NCI-H146 treated with DMSO at 0.1 percent for 48 hours (cell line): ENCODE results near the gene TMEM161A.
"Not testable (repeated sequence)": the region's sequence is repeated elsewhere in the genome, so short reads cannot be mapped to it uniquely, and the experiment has no call there.

Source experiments
- DNase-seq: peaks from one replicate; lab custom pipeline; 2025; ENCODE audit not compliant: unreplicated experiment; lab: John Stamatoyannopoulos, UW

TMEM161A gene

GRCh38 chr19:19155495-19156219, 17.4 kb upstream of the TMEM161A start:
- DNase-seq = no peak

GRCh38 chr19:19154768-19155494, 16.7 kb upstream of the TMEM161A start:
- no peak for DNase-seq

GRCh38 chr19:19152668-19153384, 14.5 kb upstream of the TMEM161A start:
- no peak for DNase-seq

GRCh38 chr19:19151418-19151817, 13.1 kb upstream of the TMEM161A start:
- no peak for DNase-seq

- no peak for DNase-seq
Observed at GRCh38 chr19:19149435-19149834, 11.2 kb upstream of the TMEM161A start.

GRCh38 chr19:19148504-19148903, 10.2 kb upstream of the TMEM161A start:
- DNase-seq = not testable (repeated sequence)

GRCh38 chr19:19147344-19147743, 9.1 kb upstream of the TMEM161A start:
- DNase-seq = no peak

GRCh38 chr19:19146865-19147264, 8.6 kb upstream of the TMEM161A start:
- no peak for DNase-seq

- peak; percentile 55 for DNase-seq
Observed at GRCh38 chr19:19145684-19146608, 7.7 kb upstream of the TMEM161A start.

GRCh38 chr19:19145281-19145680, 7.0 kb upstream of the TMEM161A start:
- no peak for DNase-seq

- no peak for DNase-seq
Observed at GRCh38 chr19:19142347-19142746, 4.1 kb upstream of the TMEM161A start.

GRCh38 chr19:19140476-19140875, 2.2 kb upstream of the TMEM161A start:
- DNase-seq = no peak

- DNase-seq = no peak
Observed at GRCh38 chr19:19139876-19140229, 1.6 kb upstream of the TMEM161A start.

GRCh38 chr19:19137556-19138108, 646 bp downstream of the TMEM161A start:
- no peak for DNase-seq

GRCh38 chr19:19135713-19136112, 2.6 kb downstream of the TMEM161A start:
- not testable (repeated sequence) for DNase-seq

GRCh38 chr19:19134687-19135158, 3.6 kb downstream of the TMEM161A start:
- DNase-seq = peak; percentile 52

GRCh38 chr19:19133985-19134384, 4.3 kb downstream of the TMEM161A start:
- no peak for DNase-seq

- no peak for DNase-seq
Observed at GRCh38 chr19:19132912-19133311, 5.4 kb downstream of the TMEM161A start.

- DNase-seq = no peak
Observed at GRCh38 chr19:19131989-19132388, 6.3 kb downstream of the TMEM161A start.

GRCh38 chr19:19126102-19126501, 12.2 kb downstream of the TMEM161A start:
- DNase-seq = no peak
